Tibial nerve (tissue), 4 donors: ENCODE data around the gene METTL16.

ENCODE experiments used
- CTCF ChIP-seq, 5 experiments: fragments of 200-600 bp in 3 of 5; fragments of 450-650 bp in 2 of 5; sonication (generic) in 3 of 5; IDR thresholded peaks; one replicate each; pipeline ENCODE4 v1.5.1; 2016 to 2019; ENCODE audit warnings: antibody characterized with exemption in 5 of 5, mild to moderate bottlenecking in 3 of 5, moderate library complexity in 2 of 5
- EP300 ChIP-seq, 2 donors: sonication (generic); formaldehyde crosslinking; IDR thresholded peaks; one replicate each; pipeline ENCODE4 v1.6.1; 2017; ENCODE audit warnings: antibody characterized with exemption in 2 of 2, mild to moderate bottlenecking in 1 of 2
- POLR2A ChIP-seq, 2 donors: fragments of 450-650 bp; IDR thresholded peaks; one replicate each; pipeline ENCODE4 v1.6.1; 2017; ENCODE audit warnings: antibody characterized with exemption in 2 of 2, mild to moderate bottlenecking in 2 of 2, moderate library complexity in 2 of 2

GRCh38 chr17:2388683-2389055, 123.0 kb downstream of the METTL16 start:
- no peak for TF ChIP-seq CTCF (IDR thresholded peaks at IDR 0.05)
- TF ChIP-seq POLR2A (IDR thresholded peaks at IDR 0.05): no peak
- no peak for TF ChIP-seq EP300 (IDR thresholded peaks at IDR 0.05)
